Lung (tissue), 12 donors: ENCODE results near the gene KCNN2. TPM values are rescaled to one million over a fixed set of nuclear protein-coding genes. Genes with fewer than 3 reads are reported as not detected.

ENCODE experiments used
- ATAC-seq: fragments of 200-7000 bp; cut with Tn5 transposase; one replicate; pipeline ENCODE4 v1.9.1; 2020; ENCODE audit warnings: moderate number of reproducible peaks; ENCODE audit not compliant: insufficient read depth, low FRiP score
- DNase-seq, 3 donors: peaks; one replicate each; pipeline ENCODE4 v3.0.0-alpha.2; 2013 to 2017
- H3K27ac ChIP-seq, 2 donors: one replicate each; pipeline ENCODE4 v1.5.1; 2013; ENCODE audit warnings: mild to moderate bottlenecking in 2 of 2, moderate library complexity in 2 of 2, control low read depth in 1 of 2, inconsistent platforms in 1 of 2, low read depth in 1 of 2, low read length in 1 of 2
- H3K27me3 ChIP-seq, 3 donors: one replicate each; pipeline ENCODE4 v1.5.1; 2013; ENCODE audit warnings: low read length in 2 of 3; ENCODE audit not compliant: control insufficient read depth in 3 of 3, insufficient read depth in 3 of 3
- H3K36me3 ChIP-seq, 4 donors: one replicate each; pipeline ENCODE4 v1.5.1; 2013; ENCODE audit warnings: low read length in 4 of 4, mild to moderate bottlenecking in 1 of 4, moderate library complexity in 1 of 4; ENCODE audit not compliant: control insufficient read depth in 4 of 4, insufficient read depth in 4 of 4
- H3K4me1 ChIP-seq, 5 donors: one replicate each; pipeline ENCODE4 v1.5.1; 2013; ENCODE audit warnings: low read length in 5 of 5, mild to moderate bottlenecking in 2 of 5, moderate library complexity in 1 of 5; ENCODE audit not compliant: control insufficient read depth in 5 of 5, insufficient read depth in 5 of 5
- H3K4me3 ChIP-seq: one replicate; pipeline ENCODE4 v1.5.1; 2013; ENCODE audit warnings: mild to moderate bottlenecking, control low read depth, moderate library complexity
- H3K9ac ChIP-seq, 2 donors: one replicate each; pipeline ENCODE4 v1.5.1; 2013; ENCODE audit warnings: low read length in 2 of 2, control low read depth in 1 of 2; ENCODE audit not compliant: insufficient read depth in 1 of 2
- H3K9me3 ChIP-seq, 4 donors: one replicate each; pipeline ENCODE4 v1.5.1; 2013; ENCODE audit warnings: low read length in 3 of 4, mild to moderate bottlenecking in 1 of 4, moderate library complexity in 1 of 4; ENCODE audit not compliant: control insufficient read depth in 4 of 4, insufficient read depth in 3 of 4
- CTCF ChIP-seq: IDR thresholded peaks from 2 replicates; pipeline ENCODE4 v1.5.1; 2012; ENCODE audit warnings: mild to moderate bottlenecking; ENCODE audit errors: control extremely low read depth, extremely low read depth
- WGBS, 2 donors: extraction: QIAGEN DNeasy Blood & Tissue Kit; methylation state at CpG; one replicate each; pipeline ENCODE4 v1.1.7; 2013; 5-methylcytosine and 5-hydroxymethylcytosine counted together
- polyA plus RNA-seq, 2 donors: library from polyadenylated mRNA; stranded (reverse); fragments of 200-250 nt; gene quantifications; one replicate each; pipeline ENCODE4 v1.2.1, GENCODE V29; 2013
- total RNA-seq, 2 donors: library from RNA; depleted of rRNA in 1 of 2; stranded (reverse); fragments of >200 nt in 1 of 2; gene quantifications; one replicate each; pipeline ENCODE4 v1.2.1, GENCODE V29; 2014 to 2021
- donor health status: control.
- donor health status: control.
- donor health status: Bipolar disorder and iron deficiency.
- donor health status: healthy.
- donor health status: DM: yes; HTN: yes; CAD: no.

KCNN2 gene
- total and polyA plus RNA-seq, 4 donors = 0.74 to 4.9 (median 2.4) TPM

DNA sequence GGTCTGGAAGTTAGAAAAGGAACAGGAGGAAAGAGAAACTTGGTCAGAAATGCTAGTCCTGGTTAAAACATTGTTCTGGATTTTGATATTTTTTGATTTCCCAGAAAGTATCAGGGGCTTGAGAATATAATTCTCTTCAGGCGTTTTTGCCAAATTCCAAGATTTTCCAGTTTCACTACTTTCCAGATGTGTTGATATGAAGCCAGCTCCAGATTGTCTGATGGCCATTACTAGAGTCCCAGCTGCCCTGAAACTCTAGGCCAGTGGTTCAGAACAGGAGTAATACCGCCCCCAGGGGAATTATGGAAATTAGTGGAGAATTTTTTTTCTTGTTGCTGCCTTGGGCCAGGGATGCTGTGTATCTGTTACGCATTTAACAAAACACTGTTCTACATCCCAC is 88.6 kb downstream of the KCNN2 start:
- Histone ChIP-seq H3K27ac (peak overlapping the region in 1 of 2 donors; percentile 41), H3K4me1 (peaks cover 0 to 9% (median 1%) of the 10 kb centered on the region in 5 donors), H3K9ac (no peak overlapping the region), H3K36me3 (no peaks in the 10 kb centered on the region), H3K4me3 (no peak overlapping the region), H3K9me3 (no peaks in the 10 kb centered on the region), H3K27me3 (no peaks in the 10 kb centered on the region)
- DNase-seq (peak in 2 of 3 donors; percentile 39 to 44), ATAC-seq (no peak)
- no peak for TF ChIP-seq CTCF
- 65 to 76% methylated on average over 3 of the region's 3 CpGs for WGBS, 2 donors

DNA sequence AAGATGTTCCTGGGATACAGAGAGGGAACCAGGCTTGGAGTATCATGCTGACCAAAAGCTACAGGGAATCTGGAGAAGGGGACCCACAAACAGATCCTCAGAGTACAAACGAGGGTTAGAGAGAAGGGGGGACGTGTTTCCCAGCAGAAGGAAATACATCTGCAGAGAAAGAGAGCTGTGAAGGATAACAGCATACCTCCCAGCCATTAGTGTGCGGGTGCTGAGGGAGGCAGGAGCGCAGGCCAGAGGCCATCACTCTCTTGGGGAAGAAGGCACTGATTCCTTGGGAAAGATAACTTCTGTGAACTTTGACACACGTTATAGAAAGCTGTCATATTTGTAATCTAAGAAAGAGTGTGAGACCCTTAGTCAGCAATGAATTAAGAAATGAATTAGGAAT is 96.9 kb downstream of the KCNN2 start:
- H3K9ac ChIP-seq = no peak overlapping the region
- no peaks in the 10 kb centered on the region for H3K27me3 ChIP-seq
- no peak overlapping the region for H3K27ac ChIP-seq
- H3K4me1 ChIP-seq = no peaks in the 10 kb centered on the region
- no peaks in the 10 kb centered on the region for H3K36me3 ChIP-seq
- whole genome bisulfite sequencing, 2 donors = 78 to 79% methylated on average over 5 of the region's 5 CpGs
- H3K4me3 ChIP-seq = no peak overlapping the region
- DNase-seq (no peak), ATAC-seq (no peak)
- TF ChIP-seq CTCF = no peak
- H3K9me3 ChIP-seq = no peaks in the 10 kb centered on the region

DNA sequence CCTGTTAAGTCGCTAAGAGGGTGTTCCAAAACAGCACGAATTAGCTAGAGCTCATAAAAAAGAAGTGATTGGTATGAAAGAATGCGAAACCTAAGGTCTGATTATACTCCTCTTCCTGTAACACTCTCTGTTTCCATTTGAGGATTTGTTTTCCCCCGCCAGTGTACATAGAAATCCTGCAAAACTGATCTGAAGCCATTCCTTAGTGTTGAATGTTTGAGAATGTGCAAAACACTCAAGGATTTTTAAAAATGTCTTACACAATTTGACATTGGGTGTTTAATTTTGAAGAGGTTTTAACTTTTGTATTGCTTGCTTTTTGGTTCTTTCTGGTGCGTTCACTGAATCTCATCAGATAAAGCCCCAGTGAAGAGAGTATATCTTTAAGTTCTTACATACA is 105.3 kb downstream of the KCNN2 start:
- Histone ChIP-seq H3K36me3 (no peaks in the 10 kb centered on the region), H3K4me1 (no peaks in the 10 kb centered on the region), H3K27me3 (no peaks in the 10 kb centered on the region), H3K9ac (no peak overlapping the region), H3K9me3 (no peaks in the 10 kb centered on the region), H3K4me3 (no peak overlapping the region), H3K27ac (no peak overlapping the region)
- no peak for TF ChIP-seq CTCF
- WGBS, 2 donors = 38 to 59% methylated on average over 5 of the region's 5 CpGs
- no peak for ATAC-seq
- no peak for DNase-seq

DNA sequence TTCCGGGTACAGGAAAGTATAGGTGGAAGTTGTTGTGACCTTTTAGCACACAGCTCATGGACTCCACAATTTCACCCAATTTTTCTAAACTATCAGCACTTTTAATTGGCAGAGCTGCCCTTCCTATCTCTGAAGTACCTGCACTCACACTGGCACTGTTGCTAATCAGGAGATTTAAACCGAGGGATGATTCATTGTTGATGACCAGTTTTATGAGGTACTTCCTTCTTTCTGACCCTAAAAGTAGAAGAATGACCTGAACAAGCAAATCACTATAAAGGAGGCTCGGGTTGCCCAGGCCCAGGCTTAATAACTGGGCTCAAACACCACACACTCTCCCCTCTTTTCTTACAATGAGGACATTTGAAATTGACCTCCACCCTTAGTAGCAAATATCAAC is 105.9 kb downstream of the KCNN2 start:
- ATAC-seq (no peak), DNase-seq (no peak)
- no peak overlapping the region for H3K27ac ChIP-seq
- H3K4me1 ChIP-seq = peaks cover 0 to under 1% (median 0%) of the 10 kb centered on the region in 5 donors
- H3K27me3 ChIP-seq = no peaks in the 10 kb centered on the region
- TF ChIP-seq CTCF = no peak
- H3K36me3 ChIP-seq = no peaks in the 10 kb centered on the region
- 42 to 43% methylated on average over 3 of the region's 3 CpGs for whole genome bisulfite sequencing, 2 donors
- no peak overlapping the region for H3K9ac ChIP-seq
- H3K4me3 ChIP-seq = no peak overlapping the region
- no peaks in the 10 kb centered on the region for H3K9me3 ChIP-seq
